ENCODE results near the gene SV2C. TPM values are rescaled to one million over a fixed set of nuclear protein-coding genes. Genes with fewer than 3 reads are reported as not detected.
"Not testable (repeated sequence)": the region's sequence is repeated elsewhere in the genome, so short reads cannot be mapped to it uniquely, and the experiment has no call there.

The SV2C gene
- total RNA-seq, 4 donors from 2014 or later: 0.16 to 2.6 (median 0.30) TPM

DNA sequence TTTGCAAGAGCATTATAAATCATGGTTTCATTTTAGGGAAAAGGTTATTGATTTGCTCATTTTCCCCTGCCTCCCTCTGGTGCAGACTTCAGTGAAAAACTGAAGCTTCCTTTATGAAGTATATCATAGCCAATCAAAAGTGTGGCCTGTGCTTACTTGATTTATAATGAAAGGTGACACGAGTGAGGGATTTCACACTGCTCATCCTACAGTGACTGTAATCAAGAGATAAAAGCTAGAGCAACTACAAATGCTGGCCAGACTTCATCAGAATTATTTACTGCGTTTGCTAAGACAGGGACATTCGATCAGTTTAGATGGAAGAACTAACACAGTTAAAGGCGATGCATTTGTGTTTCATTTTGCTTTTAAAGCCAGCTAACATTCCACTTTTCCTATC lies 151.5 kb downstream of the SV2C start:
- in situ Hi-C loops (cut with MboI; ENCODE audit: low pct_ligation_motif_present in 1 of 4, low pct_unique_long_range_greater_than_20kb in 1 of 4, low sequenced_read_pairs in 3 of 4): no loop called here
- Histone ChIP-seq H3K36me3 (no peaks in the 10 kb centered on the region), H3K27me3 (no peaks in the 10 kb centered on the region), H3K4me3 (no peak overlapping the region), H3K9me3 (no peaks in the 10 kb centered on the region), H3K27ac (no peak overlapping the region), H3K4me1 (no peaks in the 10 kb centered on the region)
- TF ChIP-seq POLR2AphosphoS5 (IDR thresholded peaks at IDR 0.05): no peak
- TF ChIP-seq, protein P1, sequence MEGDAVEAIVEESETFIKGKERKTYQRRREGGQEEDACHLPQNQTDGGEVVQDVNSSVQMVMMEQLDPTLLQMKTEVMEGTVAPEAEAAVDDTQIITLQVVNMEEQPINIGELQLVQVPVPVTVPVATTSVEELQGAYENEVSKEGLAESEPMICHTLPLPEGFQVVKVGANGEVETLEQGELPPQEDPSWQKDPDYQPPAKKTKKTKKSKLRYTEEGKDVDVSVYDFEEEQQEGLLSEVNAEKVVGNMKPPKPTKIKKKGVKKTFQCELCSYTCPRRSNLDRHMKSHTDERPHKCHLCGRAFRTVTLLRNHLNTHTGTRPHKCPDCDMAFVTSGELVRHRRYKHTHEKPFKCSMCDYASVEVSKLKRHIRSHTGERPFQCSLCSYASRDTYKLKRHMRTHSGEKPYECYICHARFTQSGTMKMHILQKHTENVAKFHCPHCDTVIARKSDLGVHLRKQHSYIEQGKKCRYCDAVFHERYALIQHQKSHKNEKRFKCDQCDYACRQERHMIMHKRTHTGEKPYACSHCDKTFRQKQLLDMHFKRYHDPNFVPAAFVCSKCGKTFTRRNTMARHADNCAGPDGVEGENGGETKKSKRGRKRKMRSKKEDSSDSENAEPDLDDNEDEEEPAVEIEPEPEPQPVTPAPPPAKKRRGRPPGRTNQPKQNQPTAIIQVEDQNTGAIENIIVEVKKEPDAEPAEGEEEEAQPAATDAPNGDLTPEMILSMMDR (IDR thresholded peaks at IDR 0.05): no peak
- TF ChIP-seq POLR2A (IDR thresholded peaks at IDR 0.05): no peak
- TF ChIP-seq EP300 (IDR thresholded peaks at IDR 0.05; ENCODE audit: low read depth): no peak
- no peak for DNase-seq
- intact Hi-C loops (cut with DNase I; ENCODE audit: low total_unique reads): no loop called here
- 76 to 77% methylated on average over 4 of the region's 4 CpGs for WGBS, 2 donors (ENCODE audit: low coverage in 1 of 2)

DNA sequence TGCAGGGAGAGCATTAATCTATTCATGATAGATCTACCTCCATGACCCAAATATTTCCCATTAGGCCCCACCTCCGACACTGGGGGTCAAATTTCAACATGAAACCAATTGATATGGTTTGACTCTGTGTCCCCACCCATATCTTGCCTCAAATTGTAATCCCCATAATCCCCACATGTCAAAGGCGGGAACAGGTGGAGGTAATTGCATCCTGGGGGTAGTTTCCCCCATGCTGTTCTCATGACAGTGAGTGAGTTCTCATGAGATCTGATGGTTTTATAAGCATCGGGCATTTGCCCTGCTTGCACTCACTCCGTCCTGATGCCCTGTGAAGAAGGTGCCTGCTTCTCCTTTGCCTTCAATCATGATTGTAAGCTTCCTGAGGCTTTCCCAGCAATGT lies 153.5 kb downstream of the SV2C start:
- no peak for TF ChIP-seq EP300 (IDR thresholded peaks at IDR 0.05; ENCODE audit: low read depth)
- no peak for TF ChIP-seq POLR2A (IDR thresholded peaks at IDR 0.05)
- WGBS, 2 donors (ENCODE audit: low coverage in 1 of 2): 92 to 100% methylated on average over 1 to 4 of the region's 4 CpGs
- no peaks in the 10 kb centered on the region for H3K27me3 ChIP-seq
- in situ Hi-C loops (cut with MboI; ENCODE audit: low pct_ligation_motif_present in 1 of 4, low pct_unique_long_range_greater_than_20kb in 1 of 4, low sequenced_read_pairs in 3 of 4) (no loop called here), intact Hi-C loops (cut with DNase I; ENCODE audit: low total_unique reads) (no loop called here)
- no peaks in the 10 kb centered on the region for H3K36me3 ChIP-seq
- H3K9me3 ChIP-seq: no peaks in the 10 kb centered on the region
- no peak overlapping the region for H3K27ac ChIP-seq
- no peak for DNase-seq
- no peaks in the 10 kb centered on the region for H3K4me1 ChIP-seq
- no peak overlapping the region for H3K4me3 ChIP-seq

- no peak for TF ChIP-seq POLR2A (IDR thresholded peaks at IDR 0.05)
- TF ChIP-seq, protein P1 (IDR thresholded peaks at IDR 0.05): no peak
- no peak for TF ChIP-seq EP300 (IDR thresholded peaks at IDR 0.05; ENCODE audit: low read depth)
- no peak for TF ChIP-seq POLR2AphosphoS5 (IDR thresholded peaks at IDR 0.05)
- Histone ChIP-seq H3K9me3 (no peaks in the 10 kb centered on the region), H3K27ac (no peak overlapping the region), H3K27me3 (no peaks in the 10 kb centered on the region), H3K4me1 (no peaks in the 10 kb centered on the region), H3K36me3 (no peaks in the 10 kb centered on the region), H3K4me3 (no peak overlapping the region)
- DNase-seq: no peak
- intact Hi-C loops (cut with DNase I; ENCODE audit: low total_unique reads): no loop called here
- in situ Hi-C loops (cut with MboI; ENCODE audit: low pct_ligation_motif_present in 1 of 4, low pct_unique_long_range_greater_than_20kb in 1 of 4, low sequenced_read_pairs in 3 of 4): no loop called here
- WGBS, 2 donors (ENCODE audit: low coverage in 1 of 2): 44% methylated on average over 2 of the region's 2 CpGs; no CpG with 5 or more reads in 1 of the 2 donors
Measured at GRCh38 chr5:76240336-76240735, 157.2 kb downstream of the SV2C start.

- H3K27me3 ChIP-seq; in situ Hi-C loops (cut with MboI; ENCODE audit: low pct_ligation_motif_present in 1 of 4, low pct_unique_long_range_greater_than_20kb in 1 of 4, low sequenced_read_pairs in 3 of 4); H3K9me3 ChIP-seq; H3K4me3 ChIP-seq; H3K27ac ChIP-seq; intact Hi-C loops (cut with DNase I; ENCODE audit: low total_unique reads); DNase-seq; H3K4me1 ChIP-seq; H3K36me3 ChIP-seq: not testable (repeated sequence)
- 93 to 96% methylated on average over 14 to 22 of the region's 22 CpGs for WGBS, 2 donors (ENCODE audit: low coverage in 1 of 2)
Measured at GRCh38 chr5:76242155-76242554, 159.0 kb downstream of the SV2C start.

GRCh38 chr5:76245590-76245989 lies 162.4 kb downstream of the SV2C start:
- H3K27me3 ChIP-seq: no peaks in the 10 kb centered on the region
- H3K4me1 ChIP-seq: no peaks in the 10 kb centered on the region
- H3K36me3 ChIP-seq: no peaks in the 10 kb centered on the region
- in situ Hi-C loops (cut with MboI; ENCODE audit: low pct_ligation_motif_present in 1 of 4, low pct_unique_long_range_greater_than_20kb in 1 of 4, low sequenced_read_pairs in 3 of 4) (no loop called here), intact Hi-C loops (cut with DNase I; ENCODE audit: low total_unique reads) (no loop called here)
- no peak for TF ChIP-seq EP300 (IDR thresholded peaks at IDR 0.05; ENCODE audit: low read depth)
- H3K9me3 ChIP-seq: no peaks in the 10 kb centered on the region
- no peak for DNase-seq
- H3K4me3 ChIP-seq: no peak overlapping the region
- 63 to 70% methylated on average over 1 to 3 of the region's 3 CpGs for WGBS, 2 donors (ENCODE audit: low coverage in 1 of 2)
- H3K27ac ChIP-seq: no peak overlapping the region

GRCh38 chr5:76249621-76250020 lies 166.4 kb downstream of the SV2C start:
- intact Hi-C loops (cut with DNase I; ENCODE audit: low total_unique reads) (no loop called here), in situ Hi-C loops (cut with MboI; ENCODE audit: low pct_ligation_motif_present in 1 of 4, low pct_unique_long_range_greater_than_20kb in 1 of 4, low sequenced_read_pairs in 3 of 4) (loop anchor here in 1 of 4 donors (25.0 kb wide), 1 partner anchor 512 kb away; no protein-coding TSS in a partner anchor)
- 85 to 87% methylated on average over 7 of the region's 7 CpGs for WGBS, 2 donors (ENCODE audit: low coverage in 1 of 2)
- Histone ChIP-seq H3K4me1 (no peaks in the 10 kb centered on the region), H3K4me3 (no peak overlapping the region), H3K27ac (no peak overlapping the region), H3K27me3 (no peaks in the 10 kb centered on the region), H3K9me3 (no peaks in the 10 kb centered on the region), H3K36me3 (no peaks in the 10 kb centered on the region)
- no peak for DNase-seq
- TF ChIP-seq, protein P1 (IDR thresholded peaks at IDR 0.05): no peak
- no peak for TF ChIP-seq EP300 (IDR thresholded peaks at IDR 0.05; ENCODE audit: low read depth)
- TF ChIP-seq POLR2AphosphoS5 (IDR thresholded peaks at IDR 0.05): no peak
- TF ChIP-seq POLR2A (IDR thresholded peaks at IDR 0.05): no peak
